Activated B cell treated with CpG ODN at 0.5 μM for 24 hours (primary cell): ENCODE measurements around the gene OR10A3. TPM values are rescaled to one million over a fixed set of nuclear protein-coding genes. Genes with fewer than 3 reads are reported as not detected.
"Not testable (repeated sequence)": the region's sequence is repeated elsewhere in the genome, so short reads cannot be mapped to it uniquely, and the experiment has no call there.

ENCODE experiments used
- ATAC-seq: fragments of 200-7000 bp; cut with Tn5 transposase; one replicate; pipeline ENCODE4 v1.10.0; 2021; ENCODE audit warnings: low read depth, mild to moderate bottlenecking, moderate library complexity
- CTCF ChIA-PET: fragments of 350-600 bp; sonication (Branson Sonifier 250); formaldehyde crosslinking; loops from one replicate; lab custom pipeline; 2021; ENCODE audit warnings: antibody characterized with exemption; lab: Charles Lee
- POLR2A ChIA-PET: fragments of 350-600 bp; sonication (Branson Sonifier 250); formaldehyde crosslinking; loops from one replicate; lab custom pipeline; 2021; ENCODE audit warnings: antibody characterized with exemption; lab: Charles Lee
- DNase-seq: peaks from one replicate; pipeline ENCODE4 v3.0.0; 2022
- H3K27ac Mint-ChIP-seq: one replicate; pipeline ENCODE4 v1.8.0; 2020; ENCODE audit warnings: mixed read lengths
- H3K27me3 Mint-ChIP-seq: one replicate; pipeline ENCODE4 v1.8.0; 2021; ENCODE audit warnings: mixed read lengths
- H3K36me3 Mint-ChIP-seq: one replicate; pipeline ENCODE4 v1.8.0; 2021; ENCODE audit warnings: low read depth, mixed read lengths
- H3K4me1 Mint-ChIP-seq: one replicate; pipeline ENCODE4 v1.8.0; 2021; ENCODE audit warnings: mixed read lengths
- H3K4me3 Mint-ChIP-seq: one replicate; pipeline ENCODE4 v1.8.0; 2020; ENCODE audit warnings: mild to moderate bottlenecking, mixed read lengths
- H3K9me3 Mint-ChIP-seq: one replicate; pipeline ENCODE4 v1.8.0; 2020; ENCODE audit warnings: mixed read lengths
- CTCF ChIP-seq: fragments of 200-600 bp; IDR thresholded peaks from one replicate; pipeline ENCODE4 v1.8.0; 2022; ENCODE audit warnings: antibody characterized with exemption, mild to moderate bottlenecking
- intact Hi-C: fragments of 100-400 bp; cut with micrococcal nuclease; formaldehyde crosslinking; loops from one replicate; pipeline ENCODE4 v1.15.1; 2024
- total RNA-seq: library from RNA; stranded (reverse); gene quantifications from 2 replicates; pipeline ENCODE4 v1.2.3, GENCODE V29; 2022

The OR10A3 gene
- not detected in 2 replicates for total RNA-seq

GRCh38 chr11:7941608-7942007 is at the start of gene OR10A3:
OR10A3 (minus strand) TSS chr11:7941708; CDS start chr11:7939520, 2,188 bp downstream.
- no peak within 1 kb of the TSS for H3K27ac Mint-ChIP-seq
- H3K27me3 Mint-ChIP-seq = peaks cover 19% of the 10 kb centered on the region
- peaks cover 25% of the 10 kb centered on the region for H3K9me3 Mint-ChIP-seq
- POLR2A ChIA-PET = no interaction called here
- peaks cover 2% of the 10 kb centered on the region for H3K36me3 Mint-ChIP-seq
- intact Hi-C loops = no loop called here
- H3K4me1 Mint-ChIP-seq = no peaks in the 10 kb centered on the region
- TF ChIP-seq CTCF = no peak
- no peak within 1 kb of the TSS for H3K4me3 Mint-ChIP-seq
- no peak for ATAC-seq
- DNase-seq = no peak
- CTCF ChIA-PET = no interaction called here

GRCh38 chr11:7987560-7987883 is 46.0 kb upstream of the OR10A3 start:
- H3K9me3 Mint-ChIP-seq, ATAC-seq, H3K27me3 Mint-ChIP-seq, DNase-seq: not testable (repeated sequence)
- Mint-ChIP-seq H3K36me3 (peaks cover 38% of the 10 kb centered on the region), H3K4me3 (peak overlapping the region; percentile 93), H3K27ac (peak overlapping the region; percentile 50), H3K4me1 (peaks cover 40% of the 10 kb centered on the region)
- intact Hi-C loops = loop anchor here (1.0 to 5.0 kb wide), 8 partner anchors 95 to 977 kb away; partner anchors contain the start of genes CYB5R2, PPFIBP2, RPL27A and TMEM9B
- ChIA-PET POLR2A (interaction anchor here (0.9 to 1.4 kb wide), 7 partner anchors 9 to 1753 kb away, joined by 3 to 7 read pairs (median 4); partner anchors contain the start of genes FHIP1B, RPL27A and TRIM66), CTCF (interaction anchor here (0.6 to 1.7 kb wide), 12 partner anchors 13 to 1232 kb away, joined by 3 to 6 read pairs (median 4); no protein-coding TSS in a partner anchor)

- ChIA-PET POLR2A (interaction anchor here (0.6 to 1.4 kb wide), 11 partner anchors 9 to 1753 kb away, joined by 3 to 7 read pairs (median 3); partner anchors contain the start of genes FHIP1B, MRPL17, RPL27A and TRIM66), CTCF (interaction anchor here (0.6 to 1.7 kb wide), 13 partner anchors 12 to 1231 kb away, joined by 3 to 6 read pairs (median 4); no protein-coding TSS in a partner anchor)
- DNase-seq (peak; percentile 73), ATAC-seq (peak; percentile 97)
- H3K36me3 Mint-ChIP-seq = peaks cover 33% of the 10 kb centered on the region
- H3K9me3 Mint-ChIP-seq = no peaks in the 10 kb centered on the region
- H3K4me3 Mint-ChIP-seq = peak within 1 kb of the TSS; percentile 93
- H3K4me1 Mint-ChIP-seq = peaks cover 40% of the 10 kb centered on the region
- H3K27me3 Mint-ChIP-seq = no peaks in the 10 kb centered on the region
- intact Hi-C loops = loop anchor here (1.0 to 5.0 kb wide), 8 partner anchors 95 to 977 kb away; partner anchors contain the start of genes CYB5R2, PPFIBP2, RPL27A and TMEM9B
- peak within 1 kb of the TSS; percentile 94 for H3K27ac Mint-ChIP-seq
- TF ChIP-seq CTCF = peak; percentile 56
Observed at GRCh38 chr11:7986768-7987559, 45.5 kb upstream of the OR10A3 start, which contains the start of gene EIF3F. EIF3F (plus strand) TSS chr11:7987337; CDS start chr11:7987353, 16 bp downstream.

- H3K27ac Mint-ChIP-seq = no peak overlapping the region
- no peak for TF ChIP-seq CTCF
- no peaks in the 10 kb centered on the region for H3K9me3 Mint-ChIP-seq
- no peak for DNase-seq
- ATAC-seq = no peak
- H3K27me3 Mint-ChIP-seq = no peaks in the 10 kb centered on the region
- CTCF ChIA-PET = interaction anchor here (1.4 kb wide), 1 partner anchor 886 kb away, joined by 3 read pairs; no protein-coding TSS in a partner anchor
- no peak overlapping the region for H3K4me3 Mint-ChIP-seq
- H3K4me1 Mint-ChIP-seq = peaks cover 28% of the 10 kb centered on the region
- intact Hi-C loops = no loop called here
- H3K36me3 Mint-ChIP-seq = peaks cover 8% of the 10 kb centered on the region
- POLR2A ChIA-PET = interaction anchor here (0.6 kb wide), 1 partner anchor 88 kb away, joined by 4 read pairs; no protein-coding TSS in a partner anchor
Observed at GRCh38 chr11:7983832-7984590, 42.5 kb upstream of the OR10A3 start.

GRCh38 chr11:7982582-7983119 is 41.1 kb upstream of the OR10A3 start:
- intact Hi-C loops = no loop called here
- no peak overlapping the region for H3K27ac Mint-ChIP-seq
- CTCF ChIA-PET = no interaction called here

More at GRCh38 chr11:7982582-7983119, 41.1 kb upstream of the OR10A3 start:
- Mint-ChIP-seq H3K4me1 (peaks cover 15% of the 10 kb centered on the region), H3K36me3 (peaks cover 2% of the 10 kb centered on the region), H3K4me3 (no peak overlapping the region), H3K27me3 (no peaks in the 10 kb centered on the region), H3K9me3 (no peaks in the 10 kb centered on the region)
- no peak for DNase-seq
- no peak for TF ChIP-seq CTCF
- POLR2A ChIA-PET = no interaction called here
- no peak for ATAC-seq
